ENCODE data around the gene PLA2G2F.

The PLA2G2F gene

DNA sequence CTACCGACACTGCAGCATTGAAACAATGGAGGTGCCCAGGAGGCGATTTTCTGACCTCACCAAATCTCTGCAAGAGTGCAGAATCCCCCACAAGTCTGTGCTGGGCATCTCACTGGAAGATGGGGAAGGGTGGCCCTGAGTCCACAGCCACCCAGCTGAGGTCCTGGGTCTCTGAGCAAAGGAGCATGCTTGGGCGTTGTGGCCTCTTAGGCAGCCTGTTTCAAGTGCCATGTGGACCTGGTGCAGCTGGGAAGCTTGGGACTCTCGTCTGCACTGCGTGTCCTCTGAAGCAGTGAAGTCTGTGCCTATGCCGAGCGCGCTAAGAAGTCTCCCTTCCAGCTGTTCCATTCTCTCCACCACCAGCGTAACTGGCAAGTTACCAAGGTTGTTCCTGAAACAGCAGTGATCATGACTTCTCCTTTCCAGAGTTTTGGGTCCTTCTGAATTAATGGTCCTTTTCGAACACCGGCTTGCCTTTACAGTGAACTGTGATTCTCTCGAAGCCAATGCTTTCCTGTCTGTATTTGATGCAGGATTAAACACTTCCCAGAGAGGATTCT, 52.2 kb downstream of the PLA2G2F start:
- DNase-seq = peak in 2 of 4 experiments; percentile 22 to 49

DNA sequence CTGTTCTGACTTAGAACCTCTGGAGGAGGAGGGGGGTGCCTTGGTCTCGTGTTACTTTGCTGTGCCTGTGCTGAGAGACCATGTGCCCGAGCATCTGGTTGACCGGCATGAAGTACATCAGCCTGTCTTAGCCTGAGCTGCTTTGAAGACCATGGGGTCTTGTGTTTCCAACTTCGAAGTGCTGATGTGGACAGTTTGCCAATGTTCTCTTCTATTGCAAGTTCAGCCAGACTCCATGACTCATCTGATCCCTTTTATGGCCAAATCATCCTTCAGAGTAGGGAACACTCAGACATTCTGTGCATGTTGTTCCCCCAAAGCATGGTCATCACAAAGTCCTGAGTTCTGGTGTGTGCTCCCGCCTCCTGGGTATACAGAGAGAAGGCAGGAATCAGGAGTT, 53.2 kb downstream of the PLA2G2F start:
- DNase-seq = peak in 2 of 4 experiments; percentile 27 to 38

DNA sequence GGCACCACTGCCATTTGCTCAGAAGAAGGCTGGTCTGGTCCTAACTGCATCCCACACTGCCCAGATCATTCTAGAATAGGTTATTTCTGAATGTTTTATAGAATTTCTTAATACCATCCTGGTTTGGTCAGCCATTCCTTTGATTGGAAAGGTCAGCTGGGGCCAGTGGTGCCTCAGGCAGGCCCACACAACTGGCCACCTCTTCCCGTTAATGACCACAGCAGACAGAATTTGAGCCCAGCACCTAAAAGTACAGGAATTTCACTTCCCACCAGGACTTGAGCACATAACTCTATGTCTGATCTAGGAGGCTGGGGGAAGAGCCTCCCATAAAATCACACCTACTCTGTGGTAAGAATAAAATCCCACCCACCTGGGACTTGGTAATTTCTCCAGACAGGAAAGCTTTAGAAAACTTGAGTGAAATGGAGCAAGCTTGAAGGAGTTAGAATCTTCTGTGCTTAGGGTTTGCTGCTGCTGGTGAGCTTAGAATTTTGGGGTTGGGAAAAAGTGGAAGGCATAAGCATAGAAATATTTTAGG, 53.8 kb downstream of the PLA2G2F start:
- no peak for DNase-seq

DNA sequence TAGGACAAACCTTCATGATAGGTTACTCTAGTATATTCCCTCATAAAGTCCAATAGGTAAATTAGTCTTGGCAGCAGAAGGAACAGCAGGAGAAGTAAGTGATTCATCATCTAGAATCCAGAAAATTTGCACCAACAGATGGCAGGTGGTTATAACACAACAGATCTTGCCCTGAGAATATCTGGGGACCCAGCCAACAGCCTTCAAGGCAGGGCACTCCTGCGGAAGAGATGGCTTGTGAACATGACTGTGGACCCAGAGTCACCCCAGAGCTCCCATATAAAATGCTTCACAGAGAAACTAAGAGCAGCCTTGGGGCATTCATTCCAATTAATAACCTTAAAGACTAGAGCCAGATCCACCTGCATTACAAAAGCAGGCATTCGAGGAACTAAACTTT, 55.1 kb downstream of the PLA2G2F start:
- DNase-seq = no peak

DNA sequence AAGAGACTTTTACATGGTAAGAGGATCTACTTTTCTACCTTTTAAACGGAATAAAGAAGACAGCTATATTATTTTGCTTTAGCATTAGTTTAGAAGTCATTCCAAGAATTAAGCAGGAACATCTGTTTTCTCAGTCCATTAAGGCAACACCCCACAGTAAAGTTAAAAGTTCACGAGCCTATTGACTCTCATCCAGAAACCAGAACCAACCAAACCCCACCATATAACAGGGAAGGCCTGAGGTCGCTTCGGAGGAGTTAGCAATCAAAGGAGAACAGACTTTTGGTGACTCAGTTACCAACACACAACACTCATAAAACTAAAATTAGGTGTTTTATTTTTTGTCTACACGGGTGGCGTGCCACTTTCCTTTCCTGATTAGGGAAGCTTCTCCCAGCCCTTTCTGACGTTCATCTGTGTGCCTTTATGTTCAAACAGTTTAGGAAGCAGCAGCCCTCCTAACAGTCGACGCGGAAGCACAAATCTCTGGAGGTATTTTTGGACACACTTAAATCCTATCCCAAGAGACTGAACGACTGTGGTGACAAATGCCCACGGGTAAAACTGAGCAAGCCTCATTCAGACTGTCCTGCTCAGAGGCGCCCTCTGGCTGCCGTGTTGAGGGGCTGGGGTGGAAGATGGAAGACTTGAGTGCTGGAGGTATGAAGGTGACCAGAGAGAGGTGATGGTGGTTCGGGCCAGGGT, 55.8 kb downstream of the PLA2G2F start:
- peak; percentile 67 to 85 (median 82) for DNase-seq

DNA sequence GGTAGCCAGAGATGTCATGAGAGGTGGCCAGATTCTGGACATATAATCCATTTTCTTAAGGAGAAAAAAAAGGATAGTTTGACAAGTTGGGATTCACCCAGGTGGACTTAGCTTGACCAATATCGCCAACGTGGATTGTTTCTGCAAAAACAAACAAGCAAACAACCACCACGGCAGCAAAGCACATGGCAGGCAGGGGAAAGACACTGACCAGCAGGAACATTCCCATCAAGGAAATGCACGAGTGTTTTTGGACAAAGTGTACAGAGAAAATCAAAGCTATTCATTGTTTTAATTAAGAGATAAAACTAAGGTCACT, 56.3 kb downstream of the PLA2G2F start:
- no peak for DNase-seq

DNA sequence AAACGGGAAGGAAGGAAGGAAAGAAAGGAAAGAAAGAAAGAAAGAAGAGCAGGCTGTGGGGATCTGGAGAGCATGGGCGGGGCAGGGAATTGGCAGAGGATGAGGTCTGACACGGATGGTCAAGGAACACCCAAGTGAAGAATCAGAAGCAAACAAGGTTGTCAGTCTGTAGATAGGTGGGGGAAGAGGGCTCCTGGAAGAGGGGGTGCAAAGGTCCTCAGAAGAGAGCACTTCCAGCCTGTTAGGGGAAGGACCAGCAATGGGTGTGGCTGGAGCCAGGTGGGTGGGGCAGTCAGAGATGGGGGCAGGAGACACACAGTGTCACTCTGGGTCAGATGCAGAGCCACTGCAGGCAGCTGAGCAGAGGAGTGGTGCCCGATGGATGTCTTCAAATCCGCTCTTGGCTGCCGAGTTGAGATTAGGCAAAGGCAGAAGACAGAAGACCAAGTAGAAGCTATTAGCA, 58.2 kb downstream of the PLA2G2F start:
- no peak for DNase-seq

DNA sequence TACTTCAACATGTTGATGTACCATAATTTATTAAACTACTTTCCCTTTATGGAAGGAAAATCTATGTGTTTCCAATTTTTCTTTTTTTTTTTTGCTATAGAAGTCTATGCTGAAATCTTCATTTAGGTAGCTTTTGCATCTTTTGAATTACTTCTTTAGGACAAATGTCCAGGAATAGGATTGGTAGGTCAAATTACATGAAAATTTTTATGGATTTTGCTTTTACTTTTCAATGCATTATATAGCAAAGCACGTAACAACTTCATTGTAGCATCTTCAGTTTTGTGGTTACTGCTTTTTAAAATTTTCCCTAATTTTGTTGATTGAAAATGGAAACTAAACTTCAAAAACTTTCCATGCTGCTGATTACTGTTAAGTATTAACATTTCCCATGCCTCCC, 59.2 kb downstream of the PLA2G2F start:
- DNase-seq = no peak

DNA sequence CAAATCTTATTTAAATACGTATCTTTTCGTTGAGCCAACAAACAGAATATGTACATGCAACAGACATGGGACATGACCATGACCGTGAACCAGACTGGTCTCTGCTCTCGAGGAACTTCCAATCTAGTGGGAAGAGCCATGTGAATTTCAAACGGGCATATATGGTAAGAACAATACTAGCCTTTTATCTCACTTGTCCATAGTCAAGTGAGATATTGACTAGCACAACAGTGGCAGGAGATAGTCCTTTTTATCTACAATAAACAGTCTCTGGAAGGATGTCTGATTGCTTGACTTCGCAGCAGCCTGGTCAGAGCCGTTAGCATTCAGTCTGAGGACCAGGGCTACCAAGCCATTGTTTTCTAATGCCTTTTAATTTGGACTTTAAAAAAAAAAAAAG, 59.8 kb downstream of the PLA2G2F start:
- no peak for DNase-seq

DNA sequence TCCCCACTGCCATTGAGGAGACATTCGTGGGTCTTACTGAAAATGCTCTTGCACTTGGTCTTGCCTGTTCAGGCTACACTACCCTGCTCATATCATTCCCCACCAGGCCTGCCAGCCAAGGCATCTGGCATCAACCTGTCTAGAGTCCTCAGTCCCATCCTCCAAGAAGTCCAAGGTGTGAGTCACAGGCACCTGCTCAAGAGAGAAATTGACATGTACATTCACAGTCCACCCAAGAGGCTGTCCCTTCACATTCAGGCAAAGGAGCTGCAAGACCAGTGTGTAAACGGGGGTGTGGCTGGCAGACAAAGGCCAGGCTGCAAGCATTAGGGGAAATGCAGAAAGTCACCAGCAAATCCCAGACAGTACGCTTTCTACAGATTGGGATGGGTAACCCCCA, 60.3 kb downstream of the PLA2G2F start:
- DNase-seq = no peak

DNA sequence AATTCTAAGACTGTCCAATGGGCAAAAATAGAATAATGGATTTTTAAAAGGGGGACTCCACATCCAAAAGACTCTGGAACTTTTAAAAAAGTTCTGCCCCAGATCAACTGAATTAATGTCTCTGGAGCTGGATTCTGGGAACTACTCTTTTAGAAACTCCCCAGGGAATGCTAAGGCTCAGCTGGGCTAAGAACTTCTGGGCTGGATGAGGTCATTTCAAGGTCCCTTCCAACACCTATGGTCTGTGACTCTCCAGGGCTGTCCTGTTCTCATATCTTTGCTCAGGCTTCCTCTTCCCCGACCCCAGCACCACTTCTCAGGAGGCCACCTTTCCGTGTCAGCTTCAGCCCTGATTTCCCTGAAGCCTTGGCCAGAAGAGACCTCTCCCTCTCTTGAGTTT, 60.7 kb downstream of the PLA2G2F start:
- no peak for DNase-seq
